Stimulated activated CD4-positive, alpha-beta T cell treated with anti-CD3 and anti-CD28 coated beads, Interleukin-15, amount 100 ng/mL, for 24 hours (primary cell): ENCODE data around the gene LSAMP.
"Not testable (repeated sequence)": the region's sequence is repeated elsewhere in the genome, so short reads cannot be mapped to it uniquely, and the experiment has no call there.

Experiments used
- DNase-seq: peaks from one replicate; pipeline ENCODE4 v3.0.0-alpha.2; 2020

Gene LSAMP

GRCh38 chr3:115823083-115823482, 622.2 kb downstream of the LSAMP start:
- no peak for DNase-seq

GRCh38 chr3:115822579-115822978, 622.7 kb downstream of the LSAMP start:
- DNase-seq = no peak

GRCh38 chr3:115819785-115820384, 625.4 kb downstream of the LSAMP start:
- peak; percentile 68 for DNase-seq

- DNase-seq = peak; percentile 74
These were observed 630.4 kb downstream of the LSAMP start for GRCh38 chr3:115814778-115815380.

GRCh38 chr3:115814006-115814405, 631.3 kb downstream of the LSAMP start:
- no peak for DNase-seq

GRCh38 chr3:115808816-115809215, 636.5 kb downstream of the LSAMP start:
- no peak for DNase-seq

GRCh38 chr3:115808244-115808643, 637.0 kb downstream of the LSAMP start:
- no peak for DNase-seq

- DNase-seq = no peak
These were observed 638.8 kb downstream of the LSAMP start for GRCh38 chr3:115806501-115806900.

GRCh38 chr3:115805520-115805919, 639.8 kb downstream of the LSAMP start:
- DNase-seq = no peak

- DNase-seq = no peak
These were observed 640.6 kb downstream of the LSAMP start for GRCh38 chr3:115804713-115805119.

GRCh38 chr3:115804200-115804599, 641.1 kb downstream of the LSAMP start:
- DNase-seq = no peak

GRCh38 chr3:115803661-115804060, 641.6 kb downstream of the LSAMP start:
- DNase-seq = no peak

GRCh38 chr3:115800489-115801075, 644.7 kb downstream of the LSAMP start:
- DNase-seq = no peak

- DNase-seq = not testable (repeated sequence)
These were observed 645.2 kb downstream of the LSAMP start for GRCh38 chr3:115800065-115800464.

- peak; percentile 21 for DNase-seq
These were observed 652.9 kb downstream of the LSAMP start for GRCh38 chr3:115792206-115792955.

GRCh38 chr3:115791271-115792153, 653.8 kb downstream of the LSAMP start:
- DNase-seq = not testable (repeated sequence)

- DNase-seq = peak; percentile 69
These were observed 654.5 kb downstream of the LSAMP start for GRCh38 chr3:115790759-115791158.

- no peak for DNase-seq
These were observed 655.8 kb downstream of the LSAMP start for GRCh38 chr3:115789481-115789880.

GRCh38 chr3:115788921-115789470, 656.3 kb downstream of the LSAMP start:
- DNase-seq = no peak

- DNase-seq = no peak
These were observed 657.5 kb downstream of the LSAMP start for GRCh38 chr3:115787818-115788217.

- no peak for DNase-seq
These were observed 659.5 kb downstream of the LSAMP start for GRCh38 chr3:115785782-115786181.
